GM12878 (cell line): ENCODE data around the gene NEMF. TPM values are rescaled to one million over a fixed set of nuclear protein-coding genes. Genes with fewer than 3 reads are reported as not detected.

Source experiments
- BHLHE40 ChIP-seq, 2 experiments: fragments of 450-650 bp in 1 of 2; IDR thresholded peaks; 2 replicates each; pipeline ENCODE4 v1.6.1; 2011 to 2017; ENCODE audit warnings: low read depth in 2 of 2, borderline replicate concordance in 1 of 2, improper control_type of control experiment in 1 of 2, low read length in 1 of 2, mild to moderate bottlenecking in 1 of 2
- FOS ChIP-seq: IDR thresholded peaks from 3 replicates; pipeline ENCODE4 v1.6.1; 2011; ENCODE audit warnings: borderline replicate concordance; ENCODE audit not compliant: insufficient read length; ENCODE audit errors: extremely low read depth
- NR2C1 ChIP-seq: fragments of 450-650 bp; IDR thresholded peaks from 2 replicates; pipeline ENCODE4 v1.6.1; 2017; ENCODE audit warnings: antibody characterized with exemption, mild to moderate bottlenecking, moderate library complexity
- RAD21 ChIP-seq: IDR thresholded peaks from 2 replicates; pipeline ENCODE4 v1.6.1; 2011; ENCODE audit warnings: mild to moderate bottlenecking, low read depth, low read length, moderate library complexity; ENCODE audit not compliant: insufficient read depth
- RAD51 ChIP-seq: fragments of 450-650 bp; IDR thresholded peaks from 2 replicates; pipeline ENCODE4 v1.6.1; 2016; ENCODE audit warnings: moderate library complexity, mild to moderate bottlenecking, inconsistent platforms
- SIN3A ChIP-seq: IDR thresholded peaks from 2 replicates; pipeline ENCODE4 v1.6.1; 2012; ENCODE audit warnings: low read depth, low read length, improper control_type of control experiment
- SMARCA5 ChIP-seq: fragments of 450-650 bp; IDR thresholded peaks from 2 replicates; pipeline ENCODE4 v1.6.1; 2017; ENCODE audit warnings: mild to moderate bottlenecking
- STAT3 ChIP-seq: IDR thresholded peaks from 2 replicates; pipeline ENCODE4 v1.6.1; 2011; ENCODE audit warnings: low read depth, low read length, improper control_type of control experiment
- TAF1 ChIP-seq: IDR thresholded peaks from 2 replicates; pipeline ENCODE4 v1.6.1; 2011; ENCODE audit warnings: mild to moderate bottlenecking, low read depth, low read length, borderline replicate concordance
- TCF12 ChIP-seq: IDR thresholded peaks from 2 replicates; pipeline ENCODE4 v1.6.1; 2011; ENCODE audit warnings: low read depth, mild to moderate bottlenecking, low read length
- USF2 ChIP-seq: IDR thresholded peaks from 2 replicates; pipeline ENCODE4 v1.6.1; 2011; ENCODE audit warnings: low read depth, low read length, improper control_type of control experiment, borderline replicate concordance
- YY1 ChIP-seq: IDR thresholded peaks from 2 replicates; pipeline ENCODE4 v1.6.1; 2011; ENCODE audit warnings: low read depth, mild to moderate bottlenecking, low read length
- ZNF217 ChIP-seq: fragments of 450-650 bp; IDR thresholded peaks from 2 replicates; pipeline ENCODE4 v1.6.1; 2017; ENCODE audit warnings: antibody characterized with exemption, mild to moderate bottlenecking
- ZSCAN29 ChIP-seq: fragments of 450-650 bp; IDR thresholded peaks from 2 replicates; pipeline ENCODE4 v1.6.1; 2017; ENCODE audit warnings: mild to moderate bottlenecking, moderate library complexity
- polyA plus RNA-seq, 11 experiments: library from polyadenylated mRNA; depleted of rRNA in 4 of 11; unstranded in 6 of 11; stranded (reverse) in 5 of 11; fragments of >200 nt; fragmentation: Nextera tagmentation in 4 of 11; fragmentation: Illumina TruSeq in 1 of 11; extraction: Ambion mirVana in 4 of 11; extraction: Trizol in 1 of 11; gene quantifications; 1 replicate in 1 of 11; 2 replicates in 10 of 11; pipeline versions ENCODE4 v1.2.1 to v1.2.3, GENCODE V29; 2011 to 2016; ENCODE audit warnings: inconsistent platforms in 2 of 11, missing spikeins in 2 of 11, low read depth in 1 of 11
- total RNA-seq, 4 experiments: library from RNA; depleted of rRNA in 3 of 4; stranded (reverse); fragments of >200 nt in 3 of 4; fragmentation: Illumina TruSeq in 1 of 4; extraction: Trizol in 1 of 4; gene quantifications; 2 replicates each; pipeline versions ENCODE4 v1.2.1 to v1.2.3, GENCODE V29; 2013 to 2021
- TF ChIP-seq, protein P1 (sequence below): IDR thresholded peaks from 2 replicates; pipeline ENCODE4 v1.6.1; 2011; ENCODE audit warnings: borderline replicate concordance, low read depth, mild to moderate bottlenecking, moderate library complexity, mixed read lengths, low read length; ENCODE audit not compliant: insufficient read depth; ENCODE audit errors: extremely low read length
- TF ChIP-seq, protein P2 (sequence below): fragments of 450-650 bp; IDR thresholded peaks from 2 replicates; pipeline ENCODE4 v1.6.1; 2017; ENCODE audit warnings: borderline replicate concordance
- TF ChIP-seq, protein P3 (sequence below): IDR thresholded peaks from 2 replicates; pipeline ENCODE4 v1.6.1; 2011; ENCODE audit warnings: mild to moderate bottlenecking, low read depth, low read length, moderate library complexity; ENCODE audit not compliant: insufficient replicate concordance

The NEMF gene
- total and polyA plus RNA-seq, 10 of the 15 experiments (the other 5 are each of a cell fraction or from before 2014, with no cell fraction given) = 31.5 to 80.1 (median 61.1) TPM

GRCh38 chr14:49879646-49880204 lies 27.1 kb upstream of the NEMF start (continued):
- TF ChIP-seq BHLHE40 (IDR thresholded peaks at IDR 0.05; ENCODE audit: borderline replicate concordance in 1 of 2, low read depth in 2 of 2, low read length in 1 of 2) (peak in 1 of 2 experiments; percentile 41; a peak in 1 of 4 replicates), ZSCAN29 (no peak), NR2C1 (no peak), FOS (no peak), STAT3 (no peak), SMARCA5 (peak; percentile 54; the same call in 1 of the 2 replicates), TAF1 (no peak), RAD51 (no peak), RAD21 (peak; percentile 72), ZNF217 (no peak), YY1 (0 out of 2 replicates have a peak, but pooled peaks have one; percentile 34), TCF12 (0 out of 2 replicates have a peak, but pooled peaks have one; percentile 35), SIN3A (no peak), USF2 (no peak)
- TF ChIP-seq, protein P1, sequence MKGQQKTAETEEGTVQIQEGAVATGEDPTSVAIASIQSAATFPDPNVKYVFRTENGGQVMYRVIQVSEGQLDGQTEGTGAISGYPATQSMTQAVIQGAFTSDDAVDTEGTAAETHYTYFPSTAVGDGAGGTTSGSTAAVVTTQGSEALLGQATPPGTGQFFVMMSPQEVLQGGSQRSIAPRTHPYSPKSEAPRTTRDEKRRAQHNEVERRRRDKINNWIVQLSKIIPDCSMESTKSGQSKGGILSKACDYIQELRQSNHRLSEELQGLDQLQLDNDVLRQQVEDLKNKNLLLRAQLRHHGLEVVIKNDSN = no peak
- TF ChIP-seq, protein P2, sequence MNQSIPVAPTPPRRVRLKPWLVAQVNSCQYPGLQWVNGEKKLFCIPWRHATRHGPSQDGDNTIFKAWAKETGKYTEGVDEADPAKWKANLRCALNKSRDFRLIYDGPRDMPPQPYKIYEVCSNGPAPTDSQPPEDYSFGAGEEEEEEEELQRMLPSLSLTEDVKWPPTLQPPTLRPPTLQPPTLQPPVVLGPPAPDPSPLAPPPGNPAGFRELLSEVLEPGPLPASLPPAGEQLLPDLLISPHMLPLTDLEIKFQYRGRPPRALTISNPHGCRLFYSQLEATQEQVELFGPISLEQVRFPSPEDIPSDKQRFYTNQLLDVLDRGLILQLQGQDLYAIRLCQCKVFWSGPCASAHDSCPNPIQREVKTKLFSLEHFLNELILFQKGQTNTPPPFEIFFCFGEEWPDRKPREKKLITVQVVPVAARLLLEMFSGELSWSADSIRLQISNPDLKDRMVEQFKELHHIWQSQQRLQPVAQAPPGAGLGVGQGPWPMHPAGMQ = no peak
- TF ChIP-seq, protein P3, sequence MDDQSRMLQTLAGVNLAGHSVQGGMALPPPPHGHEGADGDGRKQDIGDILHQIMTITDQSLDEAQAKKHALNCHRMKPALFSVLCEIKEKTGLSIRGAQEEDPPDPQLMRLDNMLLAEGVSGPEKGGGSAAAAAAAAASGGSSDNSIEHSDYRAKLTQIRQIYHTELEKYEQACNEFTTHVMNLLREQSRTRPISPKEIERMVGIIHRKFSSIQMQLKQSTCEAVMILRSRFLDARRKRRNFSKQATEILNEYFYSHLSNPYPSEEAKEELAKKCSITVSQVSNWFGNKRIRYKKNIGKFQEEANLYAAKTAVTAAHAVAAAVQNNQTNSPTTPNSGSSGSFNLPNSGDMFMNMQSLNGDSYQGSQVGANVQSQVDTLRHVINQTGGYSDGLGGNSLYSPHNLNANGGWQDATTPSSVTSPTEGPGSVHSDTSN = no peak
